SK-N-SH treated with all-trans-retinoic acid at 6 μM for 48 hours (cell line): Measurements from ENCODE around the gene NOM1.

Experiments
- BACH2 ChIP-seq: fragments of 250-450 bp; sonication (Bioruptor Pico); IDR thresholded peaks from 2 replicates; pipeline ENCODE4 v1.9.0; 2021; ENCODE audit warnings: mild to moderate bottlenecking, borderline replicate concordance
- CREB5 ChIP-seq: fragments of 250-450 bp; sonication (Bioruptor Pico); IDR thresholded peaks from 2 replicates; pipeline ENCODE4 v1.5.1; 2020; ENCODE audit warnings: low read depth, mild to moderate bottlenecking, moderate library complexity
- CSRNP3 ChIP-seq: fragments of 250-450 bp; sonication (Bioruptor Pico); IDR thresholded peaks from 2 replicates; pipeline ENCODE4 v1.5.1; 2021; ENCODE audit warnings: mild to moderate bottlenecking, moderate library complexity
- ISL1 ChIP-seq: fragments of 250-450 bp; sonication (Bioruptor Pico); IDR thresholded peaks from 2 replicates; pipeline ENCODE4 v2.1.2; 2022; ENCODE audit warnings: mild to moderate bottlenecking, moderate library complexity
- PATZ1 ChIP-seq: fragments of 250-450 bp; sonication (Bioruptor Pico); IDR thresholded peaks from 2 replicates; pipeline ENCODE4 v1.8.0; 2020; ENCODE audit warnings: mild to moderate bottlenecking, moderate library complexity, borderline replicate concordance
- POU6F1 ChIP-seq: fragments of 250-450 bp; sonication (Bioruptor Pico); IDR thresholded peaks from 2 replicates; pipeline ENCODE4 v1.8.0; 2021; ENCODE audit warnings: low read depth, mild to moderate bottlenecking, moderate library complexity, borderline replicate concordance
- RARB ChIP-seq: fragments of 250-450 bp; sonication (Bioruptor Pico); IDR thresholded peaks from 2 replicates; pipeline ENCODE4 v1.8.0; 2021; ENCODE audit warnings: mild to moderate bottlenecking, moderate library complexity
- ZC3H10 ChIP-seq: fragments of 250-450 bp; sonication (Bioruptor Pico); IDR thresholded peaks from 2 replicates; pipeline ENCODE4 v1.5.1; 2021; ENCODE audit warnings: mild to moderate bottlenecking, moderate library complexity
- ZFP3 ChIP-seq: fragments of 250-450 bp; sonication (Bioruptor Pico); IDR thresholded peaks from 2 replicates; pipeline ENCODE4 v1.5.0; 2020; ENCODE audit warnings: mild to moderate bottlenecking, moderate library complexity
- ZNF565 ChIP-seq: fragments of 450-650 bp; formaldehyde crosslinking; conservative IDR thresholded peaks from 2 replicates; pipeline ENCODE4 v1.5.0; 2020; ENCODE audit warnings: low read depth, mild to moderate bottlenecking, moderate library complexity

DNA sequence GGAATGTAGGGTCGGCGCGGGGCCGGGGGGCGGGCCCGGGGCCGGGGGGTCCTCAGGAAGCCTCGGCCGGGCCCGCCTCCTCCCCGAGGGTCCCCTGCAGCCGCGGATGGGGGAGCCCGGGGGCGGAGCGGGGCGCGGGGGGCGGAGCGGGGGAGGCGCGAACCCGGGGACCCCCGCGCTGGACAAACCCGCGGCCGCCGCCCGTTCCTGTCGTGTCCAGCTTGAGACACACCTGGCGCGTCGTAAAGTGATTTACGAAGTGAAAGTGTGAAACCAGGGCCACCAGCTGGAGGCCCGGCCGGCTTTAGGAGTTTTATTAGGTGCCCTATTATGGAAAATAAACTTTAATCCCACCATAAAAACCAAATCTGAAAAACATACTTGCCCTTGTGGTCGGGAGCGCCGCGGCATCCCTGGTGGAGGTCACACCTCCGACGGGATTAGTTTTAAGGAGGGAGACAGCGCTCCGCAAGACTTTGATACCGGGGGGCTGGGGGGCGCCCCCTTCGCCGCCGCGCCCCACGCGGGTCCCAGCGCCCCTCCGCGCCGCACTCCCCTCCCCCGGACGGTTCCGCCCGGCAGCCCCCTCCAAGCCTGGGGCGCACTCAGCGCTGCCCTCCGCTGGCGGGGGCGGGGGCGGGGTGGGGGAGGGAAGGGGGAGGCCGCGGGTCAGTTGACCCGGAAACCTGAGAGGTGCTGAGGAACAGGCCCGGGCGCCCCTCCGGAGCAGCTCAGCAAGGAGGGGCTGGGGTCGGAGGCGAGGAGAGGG is 50.6 kb downstream of the NOM1 start:
- TF ChIP-seq ISL1 (no peak), ZC3H10 (no peak), POU6F1 (CRISPR knock-in tag) (no peak), CSRNP3 (CRISPR knock-in tag) (no peak), CREB5 (no peak), BACH2 (CRISPR knock-in tag) (no peak), RARB (CRISPR knock-in tag) (no peak), ZFP3 (CRISPR knock-in tag) (no peak), PATZ1 (CRISPR knock-in tag) (no peak), ZNF565 (CRISPR knock-in tag) (no peak)
